HG03439 (cell line): ENCODE results near the gene TIAM2.
"Not testable (repeated sequence)": the region's sequence is repeated elsewhere in the genome, so short reads cannot be mapped to it uniquely, and the experiment has no call there.

Experiments
- ATAC-seq: cut with Tn5 transposase; IDR thresholded peaks from one replicate; pipeline ENCODE4 v1.9.1; 2021; ENCODE audit warnings: mild to moderate bottlenecking, moderate library complexity; ENCODE audit not compliant: unreplicated experiment

TIAM2 gene

DNA sequence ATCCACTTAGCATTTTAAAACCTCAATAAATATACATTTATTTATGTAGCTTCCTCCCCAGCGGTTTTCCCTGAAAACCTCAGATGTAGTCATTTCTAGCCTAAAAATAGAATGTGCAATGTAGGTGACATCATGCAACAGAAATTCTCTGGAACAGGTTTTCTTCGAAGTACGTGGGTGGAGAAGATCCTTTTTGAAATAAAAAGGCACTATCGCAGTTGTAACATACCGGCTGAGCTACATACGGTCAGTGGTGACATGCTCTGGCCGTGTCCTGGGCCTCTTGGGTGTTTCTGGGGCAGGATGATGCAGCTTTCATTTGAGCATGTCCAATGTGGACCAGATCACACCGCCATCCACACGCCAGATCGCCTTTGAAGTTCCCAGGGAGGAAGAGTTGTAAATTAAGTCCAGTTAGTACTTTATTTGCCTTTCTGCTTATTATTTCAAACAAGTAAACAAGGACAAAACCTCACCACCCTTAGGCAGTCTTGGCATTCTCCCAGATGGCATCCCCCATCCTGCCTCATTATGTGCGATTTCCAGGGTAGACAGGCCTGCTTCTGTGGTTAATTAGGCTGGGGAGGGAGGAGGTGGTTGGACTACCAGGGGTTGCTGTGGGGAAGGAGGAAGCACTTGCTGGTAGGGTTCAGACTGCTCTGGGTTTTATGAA, 159.2 kb downstream of the TIAM2 start:
- no peak for ATAC-seq

DNA sequence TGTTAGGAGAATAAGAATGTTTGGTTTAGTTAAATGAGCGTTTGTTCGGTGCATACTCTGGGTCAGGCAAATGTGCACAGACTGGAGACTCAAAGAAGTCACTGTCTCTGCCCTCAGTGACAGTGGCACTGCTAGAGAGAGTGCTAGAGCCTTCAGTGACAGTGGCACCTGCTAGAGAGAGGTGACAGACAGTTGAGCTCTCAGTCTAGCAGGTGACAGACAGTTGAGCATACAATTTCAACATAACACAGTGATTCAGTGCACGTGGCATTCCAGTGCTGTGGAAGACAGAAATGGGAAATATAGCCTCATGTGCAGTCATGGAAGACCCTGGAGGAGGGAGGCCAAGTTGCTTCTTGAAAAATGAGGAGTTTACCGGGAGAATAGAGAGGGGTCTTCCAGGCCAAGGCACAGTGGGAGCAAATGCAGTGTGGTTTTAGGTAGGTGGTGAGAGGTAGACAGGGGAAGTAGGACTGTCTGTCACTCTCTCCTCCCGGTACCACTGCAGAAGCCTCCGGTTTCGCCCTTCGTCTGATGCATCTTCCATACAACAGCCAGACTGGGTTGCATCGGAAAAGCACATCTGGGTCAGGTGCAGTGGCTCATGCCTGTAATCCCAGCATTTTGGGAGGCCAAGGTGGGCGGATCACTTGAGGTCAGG, 160.8 kb downstream of the TIAM2 start:
- ATAC-seq: no peak

DNA sequence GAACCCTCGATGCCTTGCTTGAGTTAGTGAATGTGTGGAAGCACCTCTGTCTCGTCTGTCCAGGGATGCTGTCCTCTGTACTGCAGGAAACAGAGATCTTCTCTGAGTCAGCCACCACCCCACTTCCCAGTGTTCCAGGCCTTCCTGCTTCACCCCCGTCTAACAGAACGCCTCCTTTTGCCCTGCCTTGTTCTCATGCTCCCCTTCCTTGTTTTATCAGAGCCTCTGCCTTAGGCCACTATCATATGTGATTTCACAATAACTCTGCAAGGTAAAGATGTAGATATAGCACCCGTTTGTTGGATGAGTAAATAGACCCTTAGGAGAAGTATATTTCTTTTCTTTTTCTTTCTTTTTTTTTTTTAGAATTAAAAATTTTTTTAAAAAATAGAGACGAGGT, 162.0 kb downstream of the TIAM2 start:
- ATAC-seq: no peak

DNA sequence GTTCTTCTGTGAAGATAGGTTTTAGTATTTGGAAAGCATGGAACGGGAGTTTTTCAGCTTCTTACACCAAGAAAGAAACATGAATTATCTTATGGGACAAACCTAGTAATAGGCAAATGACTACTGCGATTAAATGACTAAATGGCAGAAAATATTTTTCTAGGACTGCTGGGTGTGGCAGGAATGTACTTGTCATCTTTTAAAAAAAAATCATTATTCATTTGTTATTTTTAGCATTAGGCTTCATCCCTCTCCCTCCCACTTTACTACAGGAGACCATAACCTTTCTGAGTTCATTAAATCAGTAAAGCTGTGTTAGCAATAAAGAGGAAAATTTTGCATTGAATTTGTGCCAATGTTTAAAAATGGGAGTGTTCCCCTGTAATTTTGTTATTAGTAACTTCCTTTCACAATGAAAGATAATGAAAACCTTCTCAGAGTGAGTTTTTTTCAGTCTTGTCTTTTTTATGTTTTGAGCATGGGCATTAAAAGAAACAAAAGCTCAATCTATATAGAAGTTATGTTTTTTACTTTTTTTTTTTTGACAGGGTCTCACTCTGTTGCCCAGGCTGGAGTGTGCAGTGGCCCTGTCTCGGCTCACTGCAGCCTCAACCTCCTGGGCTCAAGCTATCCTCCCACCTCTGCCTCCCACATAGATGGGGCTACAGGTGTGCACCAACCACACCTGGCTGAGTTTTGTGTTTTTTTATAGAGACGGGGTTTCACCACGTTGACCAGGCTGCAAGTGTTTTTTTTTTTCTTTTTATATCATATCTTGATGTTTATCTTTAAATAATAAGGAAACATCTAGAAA, 163.1 kb downstream of the TIAM2 start:
- no peak for ATAC-seq

DNA sequence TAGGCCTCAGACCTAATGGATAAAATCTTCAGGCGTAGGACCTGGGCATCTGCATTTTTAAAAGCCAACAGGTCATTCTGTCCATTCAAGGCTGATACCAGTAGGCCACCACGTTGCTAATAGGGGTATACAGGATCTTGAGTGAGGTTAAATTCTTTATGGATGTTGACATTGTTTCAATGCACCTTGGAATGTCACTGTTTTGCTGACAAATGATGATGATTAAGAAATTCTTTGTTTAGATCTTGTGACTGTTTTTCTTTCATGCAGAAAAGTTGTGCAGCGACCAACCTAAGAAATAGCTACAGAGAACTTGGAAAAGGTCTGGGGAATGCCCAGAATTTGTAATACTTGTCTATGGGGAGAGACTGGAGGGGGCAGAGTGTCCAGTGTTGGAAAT, 167.6 kb downstream of the TIAM2 start:
- ATAC-seq: no peak

DNA sequence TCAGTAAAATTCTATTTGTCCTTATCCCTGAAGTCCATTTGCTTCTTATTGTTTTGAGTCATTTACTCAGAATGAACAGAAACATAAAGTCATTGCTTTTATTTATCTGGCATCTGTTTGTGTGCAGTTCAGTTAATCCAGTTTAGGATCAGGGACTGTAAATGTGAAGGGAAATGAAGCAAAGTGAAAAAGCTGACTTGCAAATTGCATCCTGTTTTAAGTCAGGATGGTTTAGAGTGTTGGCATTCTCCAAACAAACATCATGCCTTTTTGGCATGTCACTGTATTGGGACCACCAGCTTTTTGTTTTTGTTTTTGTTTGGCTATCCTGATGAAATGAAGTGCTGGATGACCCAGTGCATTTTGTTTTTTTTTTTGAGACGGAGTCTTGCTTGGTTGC, 168.5 kb downstream of the TIAM2 start:
- ATAC-seq: no peak

DNA sequence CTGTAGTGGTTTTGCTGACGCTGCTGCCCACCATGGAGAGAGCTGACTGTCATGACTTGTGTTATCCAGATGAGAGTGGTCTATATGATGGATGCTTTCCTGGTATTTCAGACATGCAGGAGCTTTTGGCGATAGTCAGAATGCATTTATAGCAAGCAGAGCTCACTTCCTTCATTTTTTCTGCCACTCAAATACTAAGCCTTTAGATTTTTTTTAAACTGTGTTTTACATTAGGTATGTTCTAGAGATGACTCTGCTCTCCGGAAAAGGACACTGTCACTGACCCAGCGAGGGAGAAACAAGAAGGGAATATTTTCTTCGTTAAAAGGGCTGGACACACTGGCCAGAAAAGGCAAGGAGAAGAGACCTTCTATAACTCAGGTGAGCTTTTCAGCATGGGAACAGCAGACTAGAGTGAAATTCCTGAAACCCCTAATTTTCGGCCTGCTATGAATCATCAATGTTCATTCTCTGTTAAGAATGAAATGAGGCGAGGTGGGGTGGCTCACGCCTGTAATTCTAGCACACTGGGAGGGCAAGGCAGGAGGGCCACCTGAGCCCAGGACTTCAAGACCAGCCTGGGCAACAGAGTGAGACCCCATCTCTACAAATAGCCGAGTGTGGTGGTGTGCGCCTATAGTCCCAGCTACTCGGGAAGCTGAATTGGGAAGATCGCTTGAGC, 170.1 kb downstream of the TIAM2 start:
- no peak for ATAC-seq

DNA sequence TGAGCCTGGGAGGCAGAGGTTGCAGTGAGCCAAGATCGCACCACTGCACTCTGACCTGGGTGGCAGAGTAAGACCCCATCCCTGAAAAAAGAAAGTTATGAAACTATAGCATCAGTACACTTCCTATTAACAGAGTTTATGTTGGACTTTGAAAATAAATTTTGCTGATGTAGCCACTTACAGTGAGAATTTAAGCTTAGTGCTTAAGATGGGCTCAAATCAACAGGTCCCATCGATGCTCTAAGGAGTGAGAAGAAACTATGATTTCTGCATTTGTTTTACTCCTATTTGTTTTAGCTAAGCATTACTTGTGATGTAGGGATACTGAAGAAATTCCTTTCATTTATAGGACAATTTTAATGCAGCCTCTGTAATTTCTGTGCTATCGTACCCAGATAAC, 175.4 kb downstream of the TIAM2 start:
- ATAC-seq: no peak

DNA sequence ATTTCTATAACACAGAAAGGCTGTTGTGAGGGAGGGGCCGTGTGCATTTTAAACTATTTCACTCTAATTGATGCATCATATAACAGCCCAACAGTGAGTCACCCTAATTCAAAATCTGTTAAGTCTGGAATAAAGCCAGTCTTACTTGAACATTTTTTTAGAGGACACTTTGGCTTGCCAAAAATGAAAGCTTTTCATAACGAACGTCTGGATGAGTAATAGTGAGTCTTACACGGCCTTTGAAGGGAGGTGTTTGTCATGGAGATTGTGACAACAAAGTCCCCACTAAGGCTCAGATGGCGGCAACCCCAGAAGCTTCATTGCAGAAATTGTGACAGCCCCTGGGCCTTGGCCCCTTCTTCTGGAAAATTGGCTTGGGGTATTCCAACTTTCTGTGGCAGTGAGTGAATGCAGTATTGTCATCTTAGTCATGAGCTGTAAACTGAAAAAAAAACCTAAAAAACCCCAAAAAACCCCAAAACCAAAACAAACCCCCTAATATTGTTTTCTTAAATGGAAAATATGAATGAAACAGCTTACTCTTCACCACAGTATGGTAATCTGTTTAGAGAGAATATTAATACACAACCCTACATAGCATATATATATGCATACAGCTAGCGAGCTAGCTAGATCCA, 176.1 kb downstream of the TIAM2 start:
- ATAC-seq: peak; percentile 84

DNA sequence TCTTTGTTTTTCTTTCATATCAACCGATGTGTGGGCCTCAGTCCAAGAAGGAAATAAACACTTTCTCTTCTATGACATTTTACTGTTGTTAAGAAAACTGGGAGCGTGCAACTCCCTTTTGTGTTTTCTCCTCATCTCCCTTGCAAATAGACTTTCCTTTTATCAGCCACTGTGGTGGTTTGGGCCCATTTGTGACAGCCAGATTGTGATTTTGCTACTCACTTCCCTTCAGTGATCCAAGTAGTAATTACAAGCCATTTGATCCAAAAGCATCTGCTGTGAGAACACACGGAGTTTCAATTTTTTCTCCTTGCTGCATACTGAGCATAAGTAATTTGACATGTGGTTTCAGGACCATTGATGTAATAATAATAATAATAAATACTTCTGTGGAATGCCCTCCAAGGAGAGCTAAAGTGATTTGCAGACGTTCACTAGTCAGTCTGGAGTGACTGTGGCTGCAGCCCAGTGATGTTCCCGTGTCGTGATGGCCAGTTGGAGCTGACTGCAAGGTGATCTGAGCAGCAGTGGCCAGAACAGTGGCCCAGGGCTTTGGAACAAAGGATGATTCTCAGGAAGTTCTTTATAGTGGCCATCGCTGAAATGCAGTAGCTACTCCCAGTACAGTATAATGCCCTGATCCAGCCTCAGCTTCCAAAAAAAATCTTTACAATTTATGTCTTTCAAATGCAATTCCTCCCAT, 176.8 kb downstream of the TIAM2 start:
- no peak for ATAC-seq

DNA sequence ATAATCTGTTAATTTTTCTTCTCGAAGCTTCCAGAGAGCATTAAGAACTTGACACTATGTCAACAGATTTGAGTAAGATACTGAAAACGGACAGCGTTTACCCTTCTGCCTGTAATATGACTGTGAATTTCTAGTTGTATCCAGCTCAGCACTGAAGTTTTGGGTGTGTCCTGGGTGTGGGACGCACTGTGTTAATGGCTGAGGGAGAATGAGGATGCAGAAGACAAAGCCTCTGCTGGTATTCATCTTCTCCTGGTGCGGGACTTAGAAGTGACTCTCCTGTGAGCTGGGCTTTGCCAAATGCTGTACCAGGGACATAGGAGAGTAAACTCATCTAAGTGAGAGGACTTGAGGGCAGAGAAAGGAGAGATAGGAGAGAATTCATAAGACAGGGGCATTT, 178.4 kb downstream of the TIAM2 start:
- no peak for ATAC-seq

DNA sequence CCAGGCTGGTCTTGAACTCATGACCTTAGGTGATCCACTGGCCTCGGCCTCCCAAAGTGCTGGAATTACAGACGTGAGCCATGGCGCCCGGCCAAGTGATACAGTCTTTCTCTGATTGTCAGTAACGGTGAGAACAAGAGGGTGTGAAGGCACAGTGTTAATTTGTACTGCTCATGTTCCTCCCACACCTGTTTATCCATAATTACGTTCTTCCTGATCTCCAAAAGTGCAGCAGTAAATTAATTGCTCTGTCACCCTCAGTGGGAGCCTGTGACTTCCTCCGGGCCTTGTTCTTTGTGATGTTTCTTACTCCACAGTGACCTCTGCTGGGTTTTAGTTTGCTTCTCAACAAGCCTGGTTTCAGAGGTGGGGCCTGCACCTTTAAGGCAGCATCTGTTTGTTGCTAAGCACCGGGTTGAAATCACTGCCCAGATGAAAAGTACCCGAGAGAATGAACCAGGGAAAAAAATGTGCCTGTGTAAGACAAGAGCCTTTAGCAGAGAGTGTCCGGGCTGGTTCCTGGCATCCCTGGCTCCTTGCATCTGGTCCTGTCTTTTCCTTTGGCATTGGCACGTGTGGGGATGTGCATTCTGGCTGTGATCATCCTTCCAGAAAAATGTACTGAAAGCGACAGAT, 179.6 kb downstream of the TIAM2 start:
- ATAC-seq: peak; percentile 47

DNA sequence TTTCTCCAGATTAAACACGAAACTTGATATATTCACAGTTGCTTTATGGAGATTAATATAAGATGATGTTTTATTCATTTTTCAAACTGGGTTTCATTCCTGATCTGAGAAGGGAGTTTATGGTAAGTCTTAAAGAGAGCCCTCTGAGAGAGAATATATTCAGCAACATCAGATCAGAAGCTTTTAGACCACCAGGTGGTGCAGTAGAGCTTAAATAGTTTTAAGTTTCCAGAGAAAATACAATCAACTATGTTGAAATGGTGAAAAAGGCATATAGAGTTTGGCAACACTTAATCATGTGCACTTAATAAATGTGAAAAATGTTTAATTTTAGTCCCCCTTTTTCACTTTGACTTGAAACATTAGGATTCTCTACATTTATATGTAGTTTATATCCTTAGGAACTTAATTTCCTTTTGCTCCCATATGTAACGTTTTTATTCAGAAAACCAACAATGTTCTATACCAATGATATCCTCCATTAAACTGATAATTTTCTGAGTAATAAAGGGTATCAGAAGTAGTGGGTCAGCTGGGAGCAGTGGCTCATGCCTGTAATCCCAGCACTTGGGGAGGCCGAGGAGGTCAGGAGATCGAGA, 182.3 kb downstream of the TIAM2 start:
- ATAC-seq: peak; percentile 25

DNA sequence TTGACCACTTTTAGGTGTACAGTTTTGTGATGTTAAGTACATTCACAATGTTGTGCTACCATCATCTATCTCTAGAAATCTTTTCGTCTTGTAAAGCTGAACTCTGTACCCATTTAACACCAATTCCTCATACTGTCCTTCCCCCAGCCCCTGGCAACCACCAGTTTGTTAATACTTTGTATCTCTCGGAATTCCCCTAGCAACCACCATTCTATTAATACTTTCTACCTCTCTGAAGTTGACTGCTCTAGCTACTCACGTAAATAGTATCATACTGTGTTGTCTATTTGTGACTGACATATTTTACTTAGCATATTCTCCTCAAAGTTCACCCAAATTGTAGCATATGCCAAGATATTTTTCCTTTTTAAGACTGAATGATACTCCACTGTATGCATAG, 186.4 kb downstream of the TIAM2 start:
- peak; percentile 55 for ATAC-seq

DNA sequence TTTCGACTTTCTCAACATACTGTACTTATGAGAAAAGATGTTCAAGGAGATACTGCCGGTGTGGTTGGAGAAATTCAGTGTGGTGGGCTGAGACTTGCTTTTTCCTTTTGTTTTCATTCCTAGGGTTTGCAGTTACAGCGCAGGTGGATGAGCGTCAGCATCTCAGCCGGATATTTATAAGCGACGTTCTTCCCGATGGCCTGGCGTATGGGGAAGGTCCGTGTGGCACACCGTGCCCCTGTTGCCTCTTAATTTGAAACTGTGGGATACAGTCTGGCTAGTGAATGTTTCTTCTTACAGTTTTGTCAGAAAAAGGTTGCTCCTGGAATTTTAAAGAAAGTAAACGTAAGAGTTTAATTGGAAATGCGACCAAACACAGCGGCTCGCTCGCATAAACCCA, 187.0 kb downstream of the TIAM2 start:
- ATAC-seq: no peak

DNA sequence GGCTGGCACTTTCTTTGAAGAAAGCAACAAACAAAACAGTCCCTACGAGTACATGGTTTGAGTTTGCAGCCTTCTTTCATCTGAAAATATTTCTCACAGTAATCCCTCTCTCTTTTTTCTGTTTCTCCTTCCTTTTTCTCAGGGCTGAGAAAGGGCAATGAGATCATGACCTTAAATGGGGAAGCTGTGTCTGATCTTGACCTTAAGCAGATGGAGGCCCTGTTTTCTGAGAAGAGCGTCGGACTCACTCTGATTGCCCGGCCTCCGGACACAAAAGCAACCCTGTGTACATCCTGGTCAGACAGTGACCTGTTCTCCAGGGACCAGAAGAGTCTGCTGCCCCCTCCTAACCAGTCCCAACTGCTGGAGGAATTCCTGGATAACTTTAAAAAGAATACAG, 188.0 kb downstream of the TIAM2 start:
- ATAC-seq: peak; percentile 42

DNA sequence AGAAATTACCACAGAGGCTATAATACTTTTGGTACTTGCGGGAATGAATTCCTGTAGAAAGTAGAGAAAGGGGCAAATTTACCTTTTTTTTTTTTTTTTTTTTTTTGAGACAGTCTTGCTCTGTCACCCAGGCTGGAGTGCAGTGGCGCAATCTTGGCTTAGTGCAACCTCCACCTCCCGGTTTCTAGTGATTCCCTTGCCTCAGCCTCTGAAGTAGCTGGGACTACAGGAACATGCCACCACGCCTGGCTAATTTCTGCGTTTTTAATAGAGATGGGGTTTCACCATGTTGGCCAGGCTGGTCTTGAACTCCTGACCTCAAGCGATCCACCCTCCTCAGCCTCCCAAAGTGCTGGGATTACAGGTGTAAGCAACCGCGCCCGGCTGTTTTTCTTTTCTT, 189.9 kb downstream of the TIAM2 start:
- not testable (repeated sequence) for ATAC-seq

DNA sequence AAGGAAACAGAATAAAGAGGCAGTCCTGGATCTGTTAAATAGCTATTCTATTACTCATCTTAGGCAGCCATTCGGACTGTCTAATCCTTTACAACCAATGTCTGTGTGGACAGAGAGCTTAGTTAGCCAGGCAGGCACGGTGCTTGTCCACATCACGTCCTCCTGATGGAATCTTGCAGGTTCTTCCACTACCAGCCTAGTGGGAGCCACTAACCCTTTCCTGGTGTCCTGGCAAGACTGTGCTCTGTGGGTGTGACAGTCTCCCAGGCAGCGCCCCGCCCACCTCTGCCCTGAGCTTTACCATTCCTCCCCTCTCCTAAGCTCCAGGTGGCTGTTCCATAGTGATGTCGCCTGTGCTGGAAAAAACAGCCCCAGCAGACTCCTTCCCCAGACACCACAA, 190.4 kb downstream of the TIAM2 start:
- no peak for ATAC-seq

DNA sequence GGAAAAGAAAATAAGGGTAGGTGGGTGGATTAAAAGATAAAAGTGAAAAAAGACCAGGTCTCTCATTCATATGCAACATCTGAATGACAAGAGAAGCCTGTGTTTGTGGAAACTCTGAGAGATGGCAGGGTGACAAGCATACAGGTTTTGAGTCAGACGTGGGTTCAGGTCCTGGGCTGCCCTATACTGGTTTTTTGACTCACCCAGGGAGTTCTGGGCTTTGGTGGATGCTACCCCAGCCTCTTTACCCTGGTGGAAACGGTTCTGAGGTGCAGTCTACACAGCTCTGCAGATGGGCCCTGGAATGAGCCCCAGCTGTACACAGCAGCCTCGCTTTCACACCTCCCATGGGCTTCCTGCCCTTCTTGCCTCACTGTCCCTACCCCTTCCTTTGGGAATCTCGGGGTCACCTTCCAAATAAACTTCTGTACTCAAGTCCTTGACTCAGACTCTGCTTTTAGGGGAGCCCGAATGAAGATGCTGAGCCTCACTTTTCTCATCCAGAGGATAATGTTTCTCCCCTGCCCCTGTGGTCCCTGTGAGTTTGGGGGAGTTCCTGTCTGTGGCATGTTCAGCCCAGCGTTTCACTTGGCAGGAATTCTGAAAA, 191.0 kb downstream of the TIAM2 start:
- no peak for ATAC-seq
